Activated T-helper 17 cell treated with anti-CD3 and anti-CD28 coated beads, Interleukin-2, amount 50 U/mL, for 72 hours (primary cell): ENCODE results near the gene DIRAS2. TPM values are rescaled to one million over a fixed set of nuclear protein-coding genes. Genes with fewer than 3 reads are reported as not detected.
"Not testable (repeated sequence)": the region's sequence is repeated elsewhere in the genome, so short reads cannot be mapped to it uniquely, and the experiment has no call there.

ENCODE experiments used
- ATAC-seq: fragments of 150-1000 bp; cut with Tn5 transposase; replicated peaks from 2 replicates; pipeline ENCODE4 v1.10.0; 2021; ENCODE audit warnings: mild to moderate bottlenecking, moderate library complexity
- H3K27ac Mint-ChIP-seq: one replicate; pipeline ENCODE4 v1.8.0; 2022; ENCODE audit warnings: mixed read lengths
- H3K27me3 Mint-ChIP-seq: one replicate; pipeline ENCODE4 v1.8.0; 2022; ENCODE audit warnings: mixed read lengths
- H3K36me3 Mint-ChIP-seq: one replicate; pipeline ENCODE4 v1.8.0; 2022; ENCODE audit warnings: low read depth, mild to moderate bottlenecking, mixed read lengths
- H3K4me1 Mint-ChIP-seq: one replicate; pipeline ENCODE4 v1.8.0; 2022; ENCODE audit warnings: mixed read lengths
- H3K4me3 Mint-ChIP-seq: one replicate; pipeline ENCODE4 v1.8.0; 2022; ENCODE audit warnings: mild to moderate bottlenecking, mixed read lengths
- H3K9me3 Mint-ChIP-seq: one replicate; pipeline ENCODE4 v1.8.0; 2022; ENCODE audit warnings: mixed read lengths
- total RNA-seq, 2 donors: library from RNA; stranded (reverse); gene quantifications; one replicate each; pipeline ENCODE4 v1.2.3, GENCODE V29; 2022

The DIRAS2 gene, protein sequence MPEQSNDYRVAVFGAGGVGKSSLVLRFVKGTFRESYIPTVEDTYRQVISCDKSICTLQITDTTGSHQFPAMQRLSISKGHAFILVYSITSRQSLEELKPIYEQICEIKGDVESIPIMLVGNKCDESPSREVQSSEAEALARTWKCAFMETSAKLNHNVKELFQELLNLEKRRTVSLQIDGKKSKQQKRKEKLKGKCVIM
- total RNA-seq = not detected

DNA sequence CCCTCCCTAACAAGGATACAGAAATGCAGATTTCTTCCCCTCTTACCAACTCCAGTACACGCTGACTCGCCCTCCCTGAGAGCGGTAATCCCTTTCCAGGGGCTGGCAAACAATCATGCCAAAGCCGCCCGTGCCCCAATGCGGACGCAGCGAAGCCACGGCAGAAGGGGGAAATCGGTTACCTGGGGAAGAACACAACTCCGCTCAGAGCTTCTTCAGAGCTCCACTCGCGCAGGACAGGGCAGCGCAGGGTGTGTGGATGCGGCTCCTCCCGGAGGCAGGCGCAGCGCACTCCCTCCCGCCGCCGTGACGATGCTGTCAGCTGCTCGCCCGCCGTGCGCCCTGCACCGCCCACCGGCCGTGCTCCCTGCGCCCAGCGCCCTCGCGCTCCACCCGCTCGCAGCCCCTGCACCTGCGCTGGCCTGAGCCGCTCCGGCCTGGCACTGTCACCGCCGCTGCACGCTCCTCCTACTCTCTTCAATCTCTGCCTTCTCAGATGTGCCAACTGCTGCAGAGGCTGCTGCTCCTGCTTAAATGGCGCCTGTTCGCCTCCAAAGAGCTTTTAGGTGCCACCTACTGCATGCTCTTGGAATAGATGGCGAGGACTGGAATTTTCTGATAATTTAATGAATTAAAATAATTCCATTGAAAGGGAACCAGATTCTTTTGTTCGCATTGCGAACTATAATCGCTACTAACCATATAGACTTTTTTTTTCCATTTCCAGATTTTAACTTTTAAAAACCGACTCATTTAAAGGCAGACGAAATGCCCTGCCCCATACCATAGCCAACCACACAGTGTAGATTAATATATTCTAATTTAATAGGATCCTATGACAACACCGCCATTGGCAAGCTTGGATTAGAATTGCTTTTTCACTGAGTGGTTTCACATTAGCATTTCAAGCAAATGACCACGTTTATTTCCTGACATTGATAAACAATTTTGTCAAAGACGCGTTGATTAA is at the start of gene DIRAS2:
TSS of gene DIRAS2 (minus strand) at position 255 of the 970 bp plus-strand sequence. CDS start 28,997 bp downstream, outside the sequence.
- Mint-ChIP-seq H3K4me3 (peak within 1 kb of the TSS; percentile 35), H3K4me1 (no peaks in the 10 kb centered on the region), H3K27me3 (peaks cover 58% of the 10 kb centered on the region), H3K36me3 (no peaks in the 10 kb centered on the region), H3K27ac (no peak within 1 kb of the TSS), H3K9me3 (no peaks in the 10 kb centered on the region)
- ATAC-seq = peak; percentile 31

DNA sequence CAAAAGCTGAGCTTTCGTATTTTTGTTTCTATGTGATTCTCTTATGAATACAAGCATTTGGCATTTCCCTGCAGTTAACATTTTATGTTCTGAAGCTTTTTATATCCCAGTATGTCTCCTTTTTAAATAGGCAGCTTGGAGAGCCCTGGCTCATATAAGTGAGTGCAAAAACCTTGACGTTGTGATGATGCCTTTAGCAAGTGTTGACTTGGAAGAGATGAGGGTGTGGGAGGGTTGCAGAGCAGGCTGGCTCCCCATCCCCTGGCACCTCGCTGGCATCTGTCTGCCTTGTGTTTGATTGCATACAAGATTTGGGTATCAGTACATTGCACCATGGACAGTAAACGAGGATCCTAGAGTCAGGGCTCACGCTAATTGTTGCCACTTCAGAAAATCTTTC is 42.1 kb upstream of the DIRAS2 start:
- H3K27ac Mint-ChIP-seq = no peak overlapping the region
- no peak overlapping the region for H3K4me3 Mint-ChIP-seq
- no peaks in the 10 kb centered on the region for H3K36me3 Mint-ChIP-seq
- ATAC-seq = no peak
- H3K9me3 Mint-ChIP-seq = peaks cover 4% of the 10 kb centered on the region
- H3K4me1 Mint-ChIP-seq = no peaks in the 10 kb centered on the region
- H3K27me3 Mint-ChIP-seq = peaks cover 11% of the 10 kb centered on the region

DNA sequence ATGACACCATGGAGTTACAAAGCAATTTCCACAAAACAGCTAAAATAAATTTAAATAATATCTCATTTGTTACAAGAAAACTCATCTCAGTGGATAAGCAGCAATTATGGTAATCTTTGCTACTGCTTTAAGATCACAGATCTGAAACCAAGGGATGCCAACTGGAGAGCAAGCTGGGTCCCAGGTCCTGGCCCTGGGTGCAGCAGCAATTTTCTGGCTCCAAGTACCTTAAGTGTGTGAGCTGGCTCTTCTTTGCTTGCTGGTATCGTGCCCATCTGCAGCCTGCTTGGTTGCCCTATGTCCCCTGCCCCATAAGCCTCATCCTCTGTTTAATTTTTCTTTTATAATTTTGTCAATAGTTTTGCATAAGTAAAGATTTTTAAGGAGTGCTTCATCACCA is 41.5 kb upstream of the DIRAS2 start:
- no peaks in the 10 kb centered on the region for H3K36me3 Mint-ChIP-seq
- H3K27me3 Mint-ChIP-seq = peaks cover 11% of the 10 kb centered on the region
- H3K27ac Mint-ChIP-seq = no peak overlapping the region
- ATAC-seq = no peak
- no peak overlapping the region for H3K4me3 Mint-ChIP-seq
- no peaks in the 10 kb centered on the region for H3K4me1 Mint-ChIP-seq
- H3K9me3 Mint-ChIP-seq = peaks cover 4% of the 10 kb centered on the region

DNA sequence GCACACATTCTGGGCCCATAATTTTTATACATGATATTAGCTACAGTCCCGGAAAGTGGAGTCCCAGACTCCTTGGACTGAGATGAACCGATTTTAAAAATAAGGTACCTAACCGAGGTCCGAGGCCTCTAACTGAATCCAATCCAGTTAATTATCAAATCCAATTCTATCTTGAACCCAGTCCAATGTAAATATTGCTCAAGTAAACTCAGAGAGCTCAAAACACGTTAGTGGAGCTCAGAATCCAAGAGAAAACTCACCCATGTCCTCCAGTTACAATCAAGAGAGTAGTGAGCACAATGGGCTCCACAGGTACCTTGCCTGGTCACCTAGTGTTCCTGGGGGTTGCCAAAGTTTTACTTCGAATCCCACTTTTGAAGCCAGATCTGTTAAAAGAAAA is 37.9 kb upstream of the DIRAS2 start:
- ATAC-seq = no peak
- Mint-ChIP-seq H3K27me3 (peaks cover 6% of the 10 kb centered on the region), H3K4me1 (no peaks in the 10 kb centered on the region), H3K27ac (no peak overlapping the region), H3K4me3 (no peak overlapping the region), H3K9me3 (no peaks in the 10 kb centered on the region), H3K36me3 (no peaks in the 10 kb centered on the region)

DNA sequence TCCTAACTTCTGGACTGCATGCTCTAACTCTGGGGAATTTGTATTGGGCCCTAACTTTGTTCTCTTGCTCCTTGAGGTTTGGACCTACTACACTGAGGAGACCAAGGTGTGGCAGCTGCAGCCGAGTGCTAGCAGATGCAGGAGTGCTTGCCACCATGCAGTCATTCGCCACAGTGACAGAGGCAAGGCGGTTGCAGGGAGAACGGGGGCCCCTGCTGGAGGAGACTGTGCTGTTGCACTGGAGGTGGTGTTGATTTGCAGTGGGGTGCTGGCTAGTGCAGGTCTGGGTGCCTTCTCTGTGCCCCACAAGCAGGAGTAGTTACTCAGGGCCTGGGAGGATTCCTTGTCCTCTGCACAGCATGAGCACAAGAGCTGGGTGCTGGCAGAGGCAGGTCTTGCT is 22.4 kb upstream of the DIRAS2 start:
- Mint-ChIP-seq H3K4me3 (no peak overlapping the region), H3K9me3 (peaks cover 7% of the 10 kb centered on the region), H3K36me3 (no peaks in the 10 kb centered on the region), H3K27me3 (peaks cover 22% of the 10 kb centered on the region), H3K27ac (no peak overlapping the region), H3K4me1 (no peaks in the 10 kb centered on the region)
- no peak for ATAC-seq

DNA sequence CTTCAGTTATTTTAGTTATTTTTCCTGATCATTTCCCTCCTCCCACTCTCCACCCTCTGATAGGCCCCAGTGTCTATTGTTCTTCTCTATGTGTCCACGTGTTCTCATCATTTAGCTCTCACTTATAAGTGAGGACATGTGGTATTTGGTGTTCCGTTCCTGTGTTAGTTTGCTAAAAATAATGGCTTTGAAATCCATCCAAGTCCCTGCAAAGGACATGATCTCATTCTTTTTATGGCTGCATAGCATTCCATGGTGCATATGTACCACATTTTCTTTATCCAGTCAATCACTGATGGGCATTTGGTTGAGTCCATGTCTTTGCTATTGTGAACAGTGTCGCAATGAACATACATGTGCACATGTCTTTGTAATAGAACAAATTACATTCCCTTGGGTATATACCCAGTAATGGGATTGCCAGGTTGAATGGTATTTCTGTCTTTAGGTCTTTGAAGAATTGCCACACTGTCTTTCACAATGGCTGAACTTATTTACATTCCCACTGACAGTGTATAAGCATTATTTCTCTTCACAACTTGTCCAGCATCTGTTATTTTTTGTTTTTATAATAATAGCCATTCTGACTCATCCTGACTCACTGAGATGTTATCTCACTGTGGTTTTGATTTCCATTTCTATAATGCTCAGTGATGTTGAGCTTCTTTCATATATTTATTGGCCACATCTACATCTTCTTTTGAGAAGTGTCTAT is 17.2 kb upstream of the DIRAS2 start:
- Mint-ChIP-seq H3K4me1 (no peaks in the 10 kb centered on the region), H3K9me3 (peaks cover 12% of the 10 kb centered on the region), H3K27me3 (peaks cover 14% of the 10 kb centered on the region), H3K36me3 (no peaks in the 10 kb centered on the region), H3K4me3 (no peak overlapping the region), H3K27ac (no peak overlapping the region)
- no peak for ATAC-seq

DNA sequence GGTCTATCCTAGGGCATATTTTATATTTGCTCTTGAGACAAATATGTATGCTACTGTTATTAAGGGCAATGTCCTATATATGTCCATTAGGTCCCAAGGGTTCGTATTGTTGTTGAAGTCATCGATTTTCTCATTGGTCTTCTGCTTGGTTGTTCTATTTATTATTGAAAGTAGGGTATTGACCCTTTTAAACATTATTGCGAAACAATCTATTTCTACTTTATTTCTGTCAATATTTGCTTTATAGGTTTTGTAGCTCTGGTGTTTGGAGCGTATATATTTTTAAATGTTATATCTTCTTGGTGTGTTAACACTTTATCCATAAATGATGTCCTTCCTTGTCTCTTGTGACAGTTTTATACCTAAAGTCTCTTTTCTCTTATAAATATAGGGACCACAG is 16.2 kb upstream of the DIRAS2 start:
- ATAC-seq = no peak
- Mint-ChIP-seq H3K4me3 (no peak overlapping the region), H3K27me3 (peaks cover 16% of the 10 kb centered on the region), H3K9me3 (peaks cover 12% of the 10 kb centered on the region), H3K36me3 (no peaks in the 10 kb centered on the region), H3K27ac (no peak overlapping the region), H3K4me1 (no peaks in the 10 kb centered on the region)

DNA sequence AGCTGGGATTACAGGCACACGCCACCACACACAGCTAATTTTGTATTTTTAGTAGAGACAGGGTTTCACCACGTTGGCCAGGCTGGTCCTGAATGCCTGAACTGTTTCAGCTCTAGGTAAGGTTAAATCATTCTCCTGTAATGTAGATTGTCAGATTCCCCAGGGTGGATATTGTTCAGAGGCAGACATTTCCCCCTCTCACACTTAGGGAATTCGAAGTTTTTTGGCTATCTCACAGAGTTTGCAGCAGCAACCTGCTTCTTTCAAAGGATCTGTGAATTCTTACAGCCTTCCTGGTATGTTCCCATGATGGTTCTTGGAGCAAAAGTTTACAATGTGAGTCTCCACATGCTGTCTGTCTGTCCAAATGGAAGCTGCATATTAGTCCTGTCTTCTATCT is 15.6 kb upstream of the DIRAS2 start:
- Mint-ChIP-seq H3K4me3 (no peak overlapping the region), H3K4me1 (no peaks in the 10 kb centered on the region), H3K36me3 (no peaks in the 10 kb centered on the region), H3K27ac (no peak overlapping the region), H3K27me3 (peaks cover 13% of the 10 kb centered on the region), H3K9me3 (peaks cover 10% of the 10 kb centered on the region)
- no peak for ATAC-seq

DNA sequence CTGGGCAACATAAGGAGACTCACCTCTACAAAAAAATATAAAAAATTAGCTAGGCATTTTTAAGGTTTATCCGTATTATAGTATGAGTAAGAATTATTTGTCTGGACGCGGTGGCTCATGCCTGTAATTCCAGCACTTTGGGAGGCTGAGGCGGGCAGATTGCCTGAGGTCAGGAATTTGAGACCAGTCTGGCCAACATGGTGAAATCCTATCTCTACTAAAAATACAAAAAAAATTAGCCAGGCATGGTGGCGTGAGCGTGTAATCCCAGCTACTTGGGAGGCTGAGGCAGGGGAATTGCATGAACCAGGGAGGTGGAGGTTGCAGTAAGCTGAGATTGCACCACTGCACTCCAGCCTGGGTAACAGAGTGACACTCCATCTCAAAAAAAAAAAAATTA is 14.3 kb upstream of the DIRAS2 start:
- ATAC-seq, H3K9me3 Mint-ChIP-seq, H3K27ac Mint-ChIP-seq, H3K4me3 Mint-ChIP-seq, H3K36me3 Mint-ChIP-seq, H3K4me1 Mint-ChIP-seq: not testable (repeated sequence)
- H3K27me3 Mint-ChIP-seq = peaks cover 10% of the 10 kb centered on the region

DNA sequence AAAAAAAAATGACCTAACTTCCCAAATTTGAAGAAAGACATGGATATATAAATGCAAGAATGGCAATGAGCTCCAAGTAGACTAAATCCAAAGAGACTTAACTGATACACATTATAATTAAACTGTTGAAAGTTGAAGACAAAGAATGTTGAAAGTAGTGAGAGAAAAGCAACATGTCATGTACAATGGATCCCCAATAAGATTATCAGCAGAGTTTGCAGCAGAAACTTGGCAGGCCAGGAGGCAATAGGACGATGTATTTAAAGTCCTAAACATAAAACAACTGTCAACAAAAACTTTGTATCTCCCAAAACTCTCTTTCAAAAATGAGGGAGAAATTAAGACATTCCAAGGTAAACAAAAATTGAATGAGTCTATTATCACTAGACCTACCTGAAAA is 8.6 kb upstream of the DIRAS2 start:
- Mint-ChIP-seq H3K4me3 (no peak overlapping the region), H3K27ac (no peak overlapping the region), H3K36me3 (no peaks in the 10 kb centered on the region), H3K9me3 (peaks cover 9% of the 10 kb centered on the region), H3K4me1 (no peaks in the 10 kb centered on the region), H3K27me3 (peaks cover 21% of the 10 kb centered on the region)
- ATAC-seq = no peak

DNA sequence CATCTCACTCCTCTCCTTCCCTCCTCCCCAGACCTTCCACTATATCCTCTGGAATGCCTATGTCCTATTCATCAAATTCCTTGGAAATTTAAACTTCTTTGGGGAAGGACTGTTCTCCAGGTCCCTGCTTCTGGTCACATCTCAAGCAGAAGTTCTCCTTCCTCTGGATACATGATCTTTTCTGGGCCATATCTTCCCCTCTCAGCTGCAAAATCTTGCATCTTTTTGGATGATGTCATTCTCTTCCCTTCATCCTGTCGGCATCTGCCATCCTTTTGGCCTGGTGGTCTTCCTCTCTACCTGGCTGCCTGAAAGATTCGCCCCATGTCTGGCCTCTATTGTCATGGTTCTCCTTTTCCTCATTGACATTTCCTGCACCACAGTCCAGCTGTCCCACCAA is 5.2 kb upstream of the DIRAS2 start:
- H3K4me3 Mint-ChIP-seq = no peak overlapping the region
- no peaks in the 10 kb centered on the region for H3K4me1 Mint-ChIP-seq
- no peak overlapping the region for H3K27ac Mint-ChIP-seq
- H3K27me3 Mint-ChIP-seq = peaks cover 35% of the 10 kb centered on the region
- ATAC-seq = no peak
- H3K36me3 Mint-ChIP-seq = no peaks in the 10 kb centered on the region
- peaks cover 5% of the 10 kb centered on the region for H3K9me3 Mint-ChIP-seq

DNA sequence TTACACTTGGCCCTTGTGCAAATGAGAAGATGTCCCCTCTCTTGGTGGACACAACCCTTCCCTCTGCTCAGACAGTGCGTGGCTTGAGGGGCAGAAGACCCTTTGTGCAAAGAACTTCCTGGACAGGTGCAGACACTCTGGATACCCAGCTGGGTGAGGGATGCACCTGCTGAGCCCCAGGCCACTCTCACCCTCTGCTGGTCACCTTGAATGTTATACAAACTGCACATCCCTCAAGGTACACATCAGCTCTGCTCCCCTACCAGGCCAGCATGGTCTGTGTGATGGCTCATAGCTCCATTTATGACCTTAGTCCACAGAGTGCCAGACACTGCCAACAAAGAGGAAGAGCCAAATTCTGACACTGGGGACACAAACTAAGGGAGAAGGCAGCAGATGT is 3.1 kb upstream of the DIRAS2 start:
- no peak for ATAC-seq
- no peak overlapping the region for H3K27ac Mint-ChIP-seq
- H3K27me3 Mint-ChIP-seq = peaks cover 48% of the 10 kb centered on the region
- no peaks in the 10 kb centered on the region for H3K36me3 Mint-ChIP-seq
- H3K9me3 Mint-ChIP-seq = peaks cover 5% of the 10 kb centered on the region
- H3K4me3 Mint-ChIP-seq = no peak overlapping the region
- H3K4me1 Mint-ChIP-seq = no peaks in the 10 kb centered on the region

DNA sequence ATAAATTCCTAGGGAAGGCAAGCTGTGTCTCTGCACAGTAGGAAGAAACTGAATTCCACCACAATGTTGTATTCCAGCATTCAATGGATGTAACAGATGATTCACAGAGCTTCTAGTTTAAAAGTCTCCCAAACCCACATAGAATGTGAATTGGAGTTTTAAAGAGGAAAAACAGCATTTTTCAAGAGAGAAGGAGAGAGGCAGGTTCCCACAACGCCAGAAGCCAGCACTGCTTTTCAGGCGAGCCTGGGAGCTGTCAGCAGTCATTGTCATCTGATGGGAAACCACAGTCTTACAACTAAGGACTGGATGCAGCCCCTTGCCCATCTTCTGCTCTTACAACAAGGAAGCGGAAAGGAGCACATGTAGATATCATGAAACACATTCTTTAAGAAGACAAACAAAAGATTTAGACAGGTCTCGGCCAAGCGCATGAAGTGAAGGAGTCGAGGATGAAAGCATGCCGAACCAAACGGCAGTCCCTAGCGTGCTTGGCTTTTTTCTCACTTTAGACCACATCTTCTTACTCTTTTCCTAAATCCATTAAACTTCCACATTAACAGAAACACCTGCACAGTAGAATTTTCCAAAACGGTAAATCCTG is 638 bp downstream of the DIRAS2 start:
- H3K4me1 Mint-ChIP-seq = no peaks in the 10 kb centered on the region
- H3K27me3 Mint-ChIP-seq = peaks cover 52% of the 10 kb centered on the region
- H3K36me3 Mint-ChIP-seq = no peaks in the 10 kb centered on the region
- no peaks in the 10 kb centered on the region for H3K9me3 Mint-ChIP-seq
- peak overlapping the region; percentile 35 for H3K4me3 Mint-ChIP-seq
- no peak overlapping the region for H3K27ac Mint-ChIP-seq
- no peak for ATAC-seq

DNA sequence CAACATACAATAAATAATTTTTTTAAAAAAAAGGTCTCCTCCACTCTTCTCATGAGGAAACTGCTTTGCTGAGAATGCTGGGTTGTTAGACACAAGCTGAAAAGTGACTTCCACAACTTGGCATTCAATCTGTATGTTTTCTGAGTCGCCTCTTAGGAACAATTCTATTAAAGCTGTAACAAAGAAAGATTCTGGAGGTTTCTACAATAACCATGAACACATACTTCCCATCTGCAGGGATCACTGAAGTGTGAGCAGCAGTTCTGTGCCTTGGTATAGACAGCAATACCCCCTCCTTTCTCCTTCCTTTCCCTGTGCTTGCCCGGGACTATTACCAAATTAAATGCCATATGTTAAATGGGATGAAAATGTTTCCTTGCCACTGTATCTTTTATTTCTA is 1.5 kb downstream of the DIRAS2 start:
- Mint-ChIP-seq H3K4me3 (no peak overlapping the region), H3K27ac (no peak overlapping the region), H3K27me3 (peaks cover 48% of the 10 kb centered on the region), H3K9me3 (no peaks in the 10 kb centered on the region), H3K4me1 (no peaks in the 10 kb centered on the region), H3K36me3 (no peaks in the 10 kb centered on the region)
- no peak for ATAC-seq
